Measurements from ENCODE around the gene STXBP5. TPM values are rescaled to one million over a fixed set of nuclear protein-coding genes. Genes with fewer than 3 reads are reported as not detected.

STXBP5 gene
- total RNA-seq, 1 experiment from 2014 or later: 6.9 TPM

GRCh38 chr6:147211349-147211748 is 7.1 kb downstream of the STXBP5 start:
- Histone ChIP-seq H3K36me3 (replicated peaks; ENCODE audit: control insufficient read depth, insufficient read depth, low read length) (no peaks in the 10 kb centered on the region), H3K27me3 (ENCODE audit: control insufficient read depth, insufficient read depth, low read length) (no peaks in the 10 kb centered on the region), H3K4me3 (ENCODE audit: insufficient read depth, low read depth, low read length) (no peak overlapping the region)
- no peak for DNase-seq

GRCh38 chr6:147211831-147212230 is 7.6 kb downstream of the STXBP5 start:
- H3K27me3 ChIP-seq (ENCODE audit: control insufficient read depth, insufficient read depth, low read length): no peaks in the 10 kb centered on the region
- no peak for DNase-seq
- no peaks in the 10 kb centered on the region for H3K36me3 ChIP-seq (replicated peaks; ENCODE audit: control insufficient read depth, insufficient read depth, low read length)
- H3K4me3 ChIP-seq (ENCODE audit: insufficient read depth, low read depth, low read length): no peak overlapping the region

GRCh38 chr6:147212622-147213021 is 8.4 kb downstream of the STXBP5 start:
- no peak for DNase-seq
- H3K27me3 ChIP-seq (ENCODE audit: control insufficient read depth, insufficient read depth, low read length): no peaks in the 10 kb centered on the region
- no peaks in the 10 kb centered on the region for H3K36me3 ChIP-seq (replicated peaks; ENCODE audit: control insufficient read depth, insufficient read depth, low read length)
- H3K4me3 ChIP-seq (ENCODE audit: insufficient read depth, low read depth, low read length): no peak overlapping the region

GRCh38 chr6:147213772-147214171 is 9.6 kb downstream of the STXBP5 start:
- H3K36me3 ChIP-seq (replicated peaks; ENCODE audit: control insufficient read depth, insufficient read depth, low read length): no peaks in the 10 kb centered on the region
- DNase-seq: no peak
- H3K27me3 ChIP-seq (ENCODE audit: control insufficient read depth, insufficient read depth, low read length): no peaks in the 10 kb centered on the region
- H3K4me3 ChIP-seq (ENCODE audit: insufficient read depth, low read depth, low read length): no peak overlapping the region

- Histone ChIP-seq H3K27me3 (ENCODE audit: control insufficient read depth, insufficient read depth, low read length) (no peaks in the 10 kb centered on the region), H3K4me3 (ENCODE audit: insufficient read depth, low read depth, low read length) (no peak overlapping the region), H3K36me3 (replicated peaks; ENCODE audit: control insufficient read depth, insufficient read depth, low read length) (no peaks in the 10 kb centered on the region)
- no peak for DNase-seq
These were observed 10.3 kb downstream of the STXBP5 start for GRCh38 chr6:147214248-147215227.

- Histone ChIP-seq H3K27me3 (ENCODE audit: control insufficient read depth, insufficient read depth, low read length) (no peaks in the 10 kb centered on the region), H3K4me3 (ENCODE audit: insufficient read depth, low read depth, low read length) (no peak overlapping the region), H3K36me3 (replicated peaks; ENCODE audit: control insufficient read depth, insufficient read depth, low read length) (no peaks in the 10 kb centered on the region)
- DNase-seq: no peak
These were observed 12.7 kb downstream of the STXBP5 start for GRCh38 chr6:147216915-147217314.

GRCh38 chr6:147217840-147218404 is 13.7 kb downstream of the STXBP5 start:
- Histone ChIP-seq H3K27me3 (ENCODE audit: control insufficient read depth, insufficient read depth, low read length) (no peaks in the 10 kb centered on the region), H3K4me3 (ENCODE audit: insufficient read depth, low read depth, low read length) (no peak overlapping the region), H3K36me3 (replicated peaks; ENCODE audit: control insufficient read depth, insufficient read depth, low read length) (no peaks in the 10 kb centered on the region)
- no peak for DNase-seq

- Histone ChIP-seq H3K4me3 (ENCODE audit: insufficient read depth, low read depth, low read length) (no peak overlapping the region), H3K36me3 (replicated peaks; ENCODE audit: control insufficient read depth, insufficient read depth, low read length) (no peaks in the 10 kb centered on the region), H3K27me3 (ENCODE audit: control insufficient read depth, insufficient read depth, low read length) (no peaks in the 10 kb centered on the region)
- DNase-seq: no peak
These were observed 14.6 kb downstream of the STXBP5 start for GRCh38 chr6:147218797-147219196.

- Histone ChIP-seq H3K4me3 (ENCODE audit: insufficient read depth, low read depth, low read length) (no peak overlapping the region), H3K27me3 (ENCODE audit: control insufficient read depth, insufficient read depth, low read length) (no peaks in the 10 kb centered on the region), H3K36me3 (replicated peaks; ENCODE audit: control insufficient read depth, insufficient read depth, low read length) (no peaks in the 10 kb centered on the region)
- no peak for DNase-seq
These were observed 15.2 kb downstream of the STXBP5 start for GRCh38 chr6:147219463-147219862.

GRCh38 chr6:147220345-147220744 is 16.1 kb downstream of the STXBP5 start:
- Histone ChIP-seq H3K27me3 (ENCODE audit: control insufficient read depth, insufficient read depth, low read length) (no peaks in the 10 kb centered on the region), H3K4me3 (ENCODE audit: insufficient read depth, low read depth, low read length) (no peak overlapping the region), H3K36me3 (replicated peaks; ENCODE audit: control insufficient read depth, insufficient read depth, low read length) (no peaks in the 10 kb centered on the region)
- DNase-seq: no peak

- no peaks in the 10 kb centered on the region for H3K27me3 ChIP-seq (ENCODE audit: control insufficient read depth, insufficient read depth, low read length)
- no peak for DNase-seq
- no peak overlapping the region for H3K4me3 ChIP-seq (ENCODE audit: insufficient read depth, low read depth, low read length)
- H3K36me3 ChIP-seq (replicated peaks; ENCODE audit: control insufficient read depth, insufficient read depth, low read length): no peaks in the 10 kb centered on the region
These were observed 17.5 kb downstream of the STXBP5 start for GRCh38 chr6:147221739-147222138.

- no peak for DNase-seq
- no peak overlapping the region for H3K4me3 ChIP-seq (ENCODE audit: insufficient read depth, low read depth, low read length)
- H3K36me3 ChIP-seq (replicated peaks; ENCODE audit: control insufficient read depth, insufficient read depth, low read length): no peaks in the 10 kb centered on the region
- H3K27me3 ChIP-seq (ENCODE audit: control insufficient read depth, insufficient read depth, low read length): no peaks in the 10 kb centered on the region
These were observed 18.1 kb downstream of the STXBP5 start for GRCh38 chr6:147222160-147222838.

GRCh38 chr6:147223736-147224135 is 19.5 kb downstream of the STXBP5 start:
- Histone ChIP-seq H3K4me3 (ENCODE audit: insufficient read depth, low read depth, low read length) (no peak overlapping the region), H3K27me3 (ENCODE audit: control insufficient read depth, insufficient read depth, low read length) (no peaks in the 10 kb centered on the region), H3K36me3 (replicated peaks; ENCODE audit: control insufficient read depth, insufficient read depth, low read length) (no peaks in the 10 kb centered on the region)
- DNase-seq: no peak

- DNase-seq: no peak
- no peaks in the 10 kb centered on the region for H3K36me3 ChIP-seq (replicated peaks; ENCODE audit: control insufficient read depth, insufficient read depth, low read length)
- H3K4me3 ChIP-seq (ENCODE audit: insufficient read depth, low read depth, low read length): no peak overlapping the region
- no peaks in the 10 kb centered on the region for H3K27me3 ChIP-seq (ENCODE audit: control insufficient read depth, insufficient read depth, low read length)
These were observed 22.0 kb downstream of the STXBP5 start for GRCh38 chr6:147226163-147226724.

Data from H7 (cell line).